Sigmoid colon (tissue), 7 donors: ENCODE results near the gene GLIPR1. TPM values are rescaled to one million over a fixed set of nuclear protein-coding genes. Genes with fewer than 3 reads are reported as not detected.
A peak's percentile ranks its signal among the peaks of the same experiment; 100 is the strongest.

Experiments used
- DNase-seq: peaks from one replicate; pipeline ENCODE4 v3.0.0-alpha.2; 2019
- H3K27ac ChIP-seq, 4 donors: fragments of 200-600 bp; sonication (generic); one replicate each; pipeline ENCODE4 v1.5.1; 2016 to 2019; ENCODE audit warnings: mild to moderate bottlenecking in 1 of 4
- H3K27me3 ChIP-seq, 3 donors: fragments of 200-600 bp; sonication (generic); one replicate each; pipeline ENCODE4 v1.5.1; 2019; ENCODE audit warnings: mild to moderate bottlenecking in 1 of 3
- H3K36me3 ChIP-seq, 4 donors: fragments of 200-600 bp; sonication (generic); one replicate each; pipeline ENCODE4 v1.5.1; 2016 to 2019
- H3K4me1 ChIP-seq, 4 donors: fragments of 200-600 bp; sonication (generic); one replicate each; pipeline ENCODE4 v1.5.1; 2017 to 2019
- H3K4me3 ChIP-seq, 4 donors: fragments of 200-600 bp; sonication (generic); one replicate each; pipeline ENCODE4 v1.5.1; 2017 to 2019; ENCODE audit warnings: mild to moderate bottlenecking in 2 of 4, moderate library complexity in 1 of 4
- H3K9me3 ChIP-seq, 4 donors: fragments of 200-600 bp in 3 of 4; sonication (generic) in 3 of 4; one replicate each; pipeline versions ENCODE4 v1.5.1 to v1.6.1; 2013 to 2019
- EP300 ChIP-seq, 4 donors: sonication (generic); formaldehyde crosslinking; IDR thresholded peaks; one replicate each; pipeline ENCODE4 v1.6.1; 2017; ENCODE audit warnings: antibody characterized with exemption in 4 of 4
- POLR2A ChIP-seq, 2 donors: fragments of 450-650 bp; IDR thresholded peaks; one replicate each; pipeline ENCODE4 v1.6.1; 2016; ENCODE audit warnings: antibody characterized with exemption in 2 of 2, mild to moderate bottlenecking in 2 of 2, moderate library complexity in 2 of 2
- POLR2AphosphoS5 ChIP-seq, 4 donors: sonication (generic); formaldehyde crosslinking; IDR thresholded peaks; one replicate each; pipeline ENCODE4 v1.6.1; 2017; ENCODE audit warnings: antibody characterized with exemption in 4 of 4
- WGBS, 2 donors: extraction: QIAGEN DNeasy Blood & Tissue Kit; methylation state at CpG; one replicate each; pipeline ENCODE4 v1.1.7; 2013; 5-methylcytosine and 5-hydroxymethylcytosine counted together
- intact Hi-C: fragments of 100-400 bp; cut with DNase I; formaldehyde crosslinking; loops from one replicate; pipeline ENCODE4 v1.15.1; 2023
- polyA plus RNA-seq, 3 donors: library from polyadenylated mRNA; stranded (reverse); fragments of 200-250 nt; gene quantifications; one replicate each; pipeline ENCODE4 v1.2.3, GENCODE V29; 2013
- total RNA-seq, 4 donors: library from RNA; depleted of rRNA; stranded (reverse); fragments of >200 nt; gene quantifications; one replicate each; pipeline ENCODE4 v1.1.0, GENCODE V29; 2016
- TF ChIP-seq, protein P1 (sequence below), 4 experiments: fragments of 450-650 bp in 3 of 4; fragments of 200-600 bp in 1 of 4; IDR thresholded peaks; one replicate each; pipeline ENCODE4 v1.5.1; 2016 to 2019; ENCODE audit warnings: antibody characterized with exemption in 4 of 4, mild to moderate bottlenecking in 3 of 4, moderate library complexity in 2 of 4
- donor health status: healthy with polysubstance abuse.
- donor health status: Bipolar disorder and iron deficiency.
- donor health status: healthy.

GLIPR1 gene
- total and polyA plus RNA-seq, 7 donors, result 4.8 to 20.9 (median 14.6) TPM

DNA sequence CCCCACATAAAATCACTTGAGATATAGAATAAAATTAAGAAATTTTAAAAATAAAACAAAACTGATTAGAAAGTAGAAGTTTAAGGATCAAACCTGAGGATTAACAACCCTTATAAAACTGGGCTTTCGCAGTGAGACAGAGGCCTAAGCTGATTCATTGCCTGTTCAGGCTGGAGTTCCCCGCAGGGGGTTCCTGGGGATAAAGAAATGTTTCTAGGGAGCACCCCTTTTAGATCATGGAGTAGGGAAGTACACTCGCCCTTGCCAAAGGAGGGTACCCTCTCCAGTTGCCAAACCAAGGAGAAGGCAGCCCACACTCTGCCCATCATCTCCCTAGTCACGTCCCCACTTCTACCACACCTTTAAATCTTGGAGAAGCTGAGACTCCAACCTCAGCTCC is 6.8 kb downstream of the GLIPR1 start:
- Histone ChIP-seq H3K27me3 (no peaks in the 10 kb centered on the region), H3K36me3 (no peaks in the 10 kb centered on the region), H3K9me3 (no peaks in the 10 kb centered on the region), H3K27ac (peak overlapping the region in 1 of 4 donors; percentile 62), H3K4me3 (no peak overlapping the region), H3K4me1 (peaks cover 0 to 53% (median 42%) of the 10 kb centered on the region in 4 donors)
- DNase-seq, result no peak
- TF ChIP-seq, protein P1, sequence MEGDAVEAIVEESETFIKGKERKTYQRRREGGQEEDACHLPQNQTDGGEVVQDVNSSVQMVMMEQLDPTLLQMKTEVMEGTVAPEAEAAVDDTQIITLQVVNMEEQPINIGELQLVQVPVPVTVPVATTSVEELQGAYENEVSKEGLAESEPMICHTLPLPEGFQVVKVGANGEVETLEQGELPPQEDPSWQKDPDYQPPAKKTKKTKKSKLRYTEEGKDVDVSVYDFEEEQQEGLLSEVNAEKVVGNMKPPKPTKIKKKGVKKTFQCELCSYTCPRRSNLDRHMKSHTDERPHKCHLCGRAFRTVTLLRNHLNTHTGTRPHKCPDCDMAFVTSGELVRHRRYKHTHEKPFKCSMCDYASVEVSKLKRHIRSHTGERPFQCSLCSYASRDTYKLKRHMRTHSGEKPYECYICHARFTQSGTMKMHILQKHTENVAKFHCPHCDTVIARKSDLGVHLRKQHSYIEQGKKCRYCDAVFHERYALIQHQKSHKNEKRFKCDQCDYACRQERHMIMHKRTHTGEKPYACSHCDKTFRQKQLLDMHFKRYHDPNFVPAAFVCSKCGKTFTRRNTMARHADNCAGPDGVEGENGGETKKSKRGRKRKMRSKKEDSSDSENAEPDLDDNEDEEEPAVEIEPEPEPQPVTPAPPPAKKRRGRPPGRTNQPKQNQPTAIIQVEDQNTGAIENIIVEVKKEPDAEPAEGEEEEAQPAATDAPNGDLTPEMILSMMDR (IDR thresholded peaks at IDR 0.05), result no peak
- TF ChIP-seq EP300 (IDR thresholded peaks at IDR 0.05) (no peak), POLR2A (IDR thresholded peaks at IDR 0.05) (no peak), POLR2AphosphoS5 (IDR thresholded peaks at IDR 0.05) (no peak)
- intact Hi-C loops, result no loop called here
- 95 to 96% methylated on average over 4 of the region's 4 CpGs for WGBS, 2 donors

DNA sequence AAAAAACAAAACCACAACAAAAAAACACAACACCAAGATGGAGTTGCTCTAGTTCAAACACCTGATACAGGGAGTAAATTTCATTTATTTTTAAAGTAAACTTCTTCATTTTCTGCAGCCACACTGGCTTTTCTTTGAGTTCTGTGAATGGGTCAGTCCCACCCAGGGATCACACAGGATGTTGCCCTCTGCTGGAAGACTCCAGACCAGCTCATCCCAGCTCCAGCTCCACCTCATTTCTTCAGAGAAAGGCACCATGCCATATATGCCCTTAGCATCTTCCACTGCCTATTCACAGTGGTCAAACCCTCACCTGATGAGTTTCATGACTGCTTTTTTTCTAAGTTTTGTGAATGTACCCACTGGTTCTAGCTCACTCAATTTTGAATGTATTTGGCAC is 8.0 kb downstream of the GLIPR1 start:
- intact Hi-C loops, result no loop called here
- H3K27me3 ChIP-seq, result no peaks in the 10 kb centered on the region
- no peak overlapping the region for H3K4me3 ChIP-seq
- TF ChIP-seq POLR2A (IDR thresholded peaks at IDR 0.05) (no peak), EP300 (IDR thresholded peaks at IDR 0.05) (no peak), POLR2AphosphoS5 (IDR thresholded peaks at IDR 0.05) (no peak)
- TF ChIP-seq, protein P1 (IDR thresholded peaks at IDR 0.05), result peak in 1 of 4 experiments; percentile 20
- DNase-seq, result no peak
- H3K9me3 ChIP-seq, result no peaks in the 10 kb centered on the region
- peaks cover 0 to 40% (median 29%) of the 10 kb centered on the region in 4 donors for H3K4me1 ChIP-seq
- no peak overlapping the region for H3K27ac ChIP-seq
- peaks cover 0 to 2% (median 0%) of the 10 kb centered on the region in 4 donors for H3K36me3 ChIP-seq

DNA sequence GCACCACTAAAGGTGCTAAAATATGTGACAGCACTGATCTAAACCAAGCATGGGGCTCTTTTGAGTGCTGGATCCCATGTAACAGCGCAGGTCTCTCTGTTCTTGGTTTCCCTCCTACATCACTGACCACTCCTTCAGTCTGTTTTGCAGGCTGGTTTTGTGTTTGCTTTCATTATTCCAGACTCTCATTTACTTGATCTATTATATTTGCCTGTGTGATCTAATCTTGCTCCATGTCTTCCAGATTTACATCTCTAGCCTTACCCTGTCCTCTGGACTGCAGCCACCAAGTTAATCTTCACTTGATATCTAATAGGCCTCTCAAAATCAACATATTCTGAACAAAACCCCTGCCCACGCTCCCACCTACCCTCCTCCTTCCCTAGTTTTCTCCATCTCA is 8.6 kb downstream of the GLIPR1 start:
- TF ChIP-seq POLR2AphosphoS5 (IDR thresholded peaks at IDR 0.05), result no peak
- TF ChIP-seq, protein P1 (IDR thresholded peaks at IDR 0.05), result no peak
- no peak for TF ChIP-seq POLR2A (IDR thresholded peaks at IDR 0.05)
- no peak for TF ChIP-seq EP300 (IDR thresholded peaks at IDR 0.05)
- Histone ChIP-seq H3K9me3 (no peaks in the 10 kb centered on the region), H3K36me3 (peaks cover 0 to 5% (median 0%) of the 10 kb centered on the region in 4 donors), H3K4me3 (no peak overlapping the region), H3K27me3 (no peaks in the 10 kb centered on the region), H3K4me1 (peaks cover 0 to 34% (median 23%) of the 10 kb centered on the region in 4 donors), H3K27ac (peak overlapping the region in 2 of 4 donors; percentile 39 to 43)
- WGBS, 2 donors, result 88 to 91% methylated on average over 2 of the region's 2 CpGs
- intact Hi-C loops, result no loop called here
- no peak for DNase-seq

DNA sequence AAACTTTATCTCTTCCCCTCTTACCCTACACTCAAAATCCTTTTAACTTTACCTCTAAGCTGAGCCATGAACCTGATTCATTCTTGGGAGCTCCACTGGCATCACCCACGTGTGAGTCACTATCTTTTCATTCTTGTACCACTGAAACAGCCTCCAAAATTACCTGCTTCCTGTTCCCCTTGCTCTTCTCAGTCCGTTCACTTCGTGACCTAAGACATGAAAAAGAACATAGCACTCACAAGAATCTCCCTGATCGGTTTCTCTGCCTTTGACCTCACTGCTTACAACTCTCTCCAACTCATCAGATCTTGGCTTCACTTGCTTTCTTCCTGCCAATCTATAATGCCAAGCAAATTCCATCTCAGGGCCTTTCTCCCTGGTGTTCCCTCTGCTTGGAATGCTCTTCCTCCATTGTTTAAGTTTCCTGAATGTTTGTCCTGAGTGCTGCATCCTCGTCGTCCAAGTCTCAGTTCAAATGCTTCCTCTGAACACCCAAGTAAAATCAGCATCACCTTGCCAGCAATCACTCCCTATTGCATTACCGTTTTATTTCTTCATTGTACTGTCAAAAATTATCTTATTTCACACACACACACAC is 9.2 kb downstream of the GLIPR1 start:
- WGBS, 2 donors, result 67 to 77% methylated on average over 7 of the region's 7 CpGs
- peak overlapping the region in 2 of 4 donors; percentile 39 to 43 for H3K27ac ChIP-seq
- no peak for DNase-seq
- no peak for TF ChIP-seq EP300 (IDR thresholded peaks at IDR 0.05)
- TF ChIP-seq POLR2A (IDR thresholded peaks at IDR 0.05), result no peak
- TF ChIP-seq, protein P1 (IDR thresholded peaks at IDR 0.05), result no peak
- H3K36me3 ChIP-seq, result peaks cover 0 to 5% (median 0%) of the 10 kb centered on the region in 4 donors
- peaks cover 0 to 29% (median 18%) of the 10 kb centered on the region in 4 donors for H3K4me1 ChIP-seq
- H3K27me3 ChIP-seq, result no peaks in the 10 kb centered on the region
- no peak overlapping the region for H3K4me3 ChIP-seq
- H3K9me3 ChIP-seq, result no peaks in the 10 kb centered on the region
- intact Hi-C loops, result no loop called here

DNA sequence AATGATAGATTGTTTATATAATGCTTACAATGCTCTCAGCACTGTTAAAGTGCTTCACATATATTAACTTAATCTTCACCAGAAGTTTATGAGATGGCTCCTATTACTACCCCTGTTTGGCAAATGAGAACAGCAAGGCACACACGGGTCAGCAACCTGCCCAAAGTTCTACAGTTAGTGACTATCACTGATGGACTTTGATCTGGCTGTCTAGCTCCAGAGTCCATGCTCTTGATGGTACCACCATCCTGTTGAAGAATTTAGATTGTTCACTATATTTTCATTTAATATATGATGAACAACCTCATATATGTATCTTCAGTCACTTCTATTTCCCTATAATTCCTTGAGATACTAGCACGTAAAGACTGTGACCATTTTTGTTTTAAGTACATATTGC is 10.6 kb downstream of the GLIPR1 start:
- Histone ChIP-seq H3K4me3 (no peak overlapping the region), H3K9me3 (no peaks in the 10 kb centered on the region), H3K4me1 (peaks cover 0 to 21% (median 13%) of the 10 kb centered on the region in 4 donors), H3K27ac (no peak overlapping the region), H3K36me3 (peaks cover 0 to 19% (median under 1%) of the 10 kb centered on the region in 4 donors), H3K27me3 (no peaks in the 10 kb centered on the region)
- no peak for DNase-seq
- intact Hi-C loops, result no loop called here
- WGBS, 2 donors, result 62 to 77% methylated on average over 2 of the region's 2 CpGs
- TF ChIP-seq POLR2A (IDR thresholded peaks at IDR 0.05) (no peak), POLR2AphosphoS5 (IDR thresholded peaks at IDR 0.05) (no peak), EP300 (IDR thresholded peaks at IDR 0.05) (no peak)
- TF ChIP-seq, protein P1 (IDR thresholded peaks at IDR 0.05), result no peak
